NCI-H446 treated with DMSO at 0.1 percent for 48 hours (cell line): ENCODE data around the gene PPP1R36.
"Not testable (repeated sequence)": the region's sequence is repeated elsewhere in the genome, so short reads cannot be mapped to it uniquely, and the experiment has no call there.

Experiments
- DNase-seq: peaks from one replicate; lab custom pipeline; 2025; lab: John Stamatoyannopoulos, UW

Gene PPP1R36

DNA sequence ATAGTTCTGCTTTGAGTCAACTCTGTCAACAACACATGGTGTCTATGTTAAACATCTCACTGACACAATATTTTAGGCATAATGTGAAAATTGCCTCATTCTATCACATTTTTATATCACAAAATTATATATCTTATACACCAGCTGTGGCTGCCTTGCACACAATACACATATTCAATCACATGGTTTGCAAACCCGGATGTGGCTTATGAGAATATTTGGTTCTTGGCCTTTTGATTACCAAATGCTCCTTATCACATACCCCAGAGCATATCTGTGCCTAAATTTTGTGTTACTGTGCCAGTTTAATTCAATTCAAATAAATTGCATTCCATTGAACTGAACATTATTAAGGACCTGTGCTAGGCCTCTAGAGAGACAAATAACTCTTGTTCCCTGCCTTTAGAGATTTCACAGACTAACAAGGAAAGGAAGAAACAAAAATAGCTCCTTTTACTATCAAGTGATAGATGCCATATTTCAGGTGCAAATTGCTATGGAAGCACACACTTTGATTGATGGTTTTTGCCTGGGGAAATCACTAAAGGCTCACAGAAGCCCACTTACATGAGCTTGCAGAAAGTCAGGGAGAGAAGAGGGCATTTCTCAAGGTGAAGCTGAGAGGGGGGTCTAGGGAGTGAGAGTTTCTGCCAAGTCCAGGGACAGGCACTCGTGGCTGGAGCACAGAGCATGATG is 63.4 kb downstream of the PPP1R36 start:
- no peak for DNase-seq

GRCh38 chr14:64614166-64614565 is 64.4 kb downstream of the PPP1R36 start:
- no peak for DNase-seq

GRCh38 chr14:64614805-64615391 is 65.1 kb downstream of the PPP1R36 start:
- no peak for DNase-seq

DNA sequence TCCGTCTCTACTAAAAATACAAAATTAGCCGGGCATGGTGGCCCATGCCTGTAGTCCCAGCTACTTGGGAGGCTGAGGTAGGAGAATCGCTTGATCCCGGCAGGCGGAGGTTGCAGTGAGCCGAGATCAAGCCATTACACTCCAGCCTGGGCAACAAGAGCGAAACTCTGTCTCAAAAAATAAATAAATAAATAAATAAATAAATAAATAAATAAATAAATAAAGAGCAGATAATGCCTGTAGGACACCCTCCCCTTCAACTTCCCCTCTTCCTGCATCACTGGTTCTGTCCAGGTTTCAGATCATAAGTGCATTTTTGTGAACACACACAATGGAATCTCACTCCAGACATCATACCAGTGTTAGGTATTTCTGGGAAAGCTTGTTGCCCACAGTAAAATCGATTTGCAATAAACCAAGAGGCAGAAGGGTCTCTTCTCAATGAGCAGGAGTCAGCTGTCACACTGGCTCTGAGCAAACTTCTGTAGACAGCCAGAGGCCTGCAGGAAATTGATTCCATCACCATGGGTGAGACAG is 68.2 kb downstream of the PPP1R36 start:
- DNase-seq = not testable (repeated sequence)

- DNase-seq = no peak
Observed at GRCh38 chr14:64620910-64621309, 71.1 kb downstream of the PPP1R36 start.

GRCh38 chr14:64623554-64624165 is 73.9 kb downstream of the PPP1R36 start:
- DNase-seq = no peak

GRCh38 chr14:64625386-64626232 is 75.8 kb downstream of the PPP1R36 start:
- no peak for DNase-seq

- DNase-seq = no peak
Observed at GRCh38 chr14:64628940-64629408, 79.2 kb downstream of the PPP1R36 start.

DNA sequence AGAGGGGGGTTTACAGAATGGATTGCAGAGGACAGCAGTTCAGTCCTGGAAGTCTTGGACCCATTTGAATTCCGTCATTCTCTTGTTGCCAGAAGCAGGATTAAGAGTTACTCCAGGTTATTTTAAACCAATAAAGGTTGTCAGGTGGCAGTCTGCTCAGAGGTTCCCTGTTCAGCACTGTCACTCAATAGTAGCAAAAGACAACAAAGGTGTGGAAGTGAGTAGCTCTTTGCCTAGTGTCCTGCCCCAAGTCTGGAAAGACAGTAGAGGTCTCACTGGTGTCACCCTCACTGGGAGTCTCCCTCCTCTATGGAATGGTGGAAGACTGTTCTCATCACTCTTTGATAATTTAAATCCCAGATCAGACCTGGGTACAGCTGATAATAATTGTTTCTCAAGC is 81.0 kb downstream of the PPP1R36 start:
- no peak for DNase-seq

- not testable (repeated sequence) for DNase-seq
Observed at GRCh38 chr14:64631222-64631621, 81.5 kb downstream of the PPP1R36 start.

DNA sequence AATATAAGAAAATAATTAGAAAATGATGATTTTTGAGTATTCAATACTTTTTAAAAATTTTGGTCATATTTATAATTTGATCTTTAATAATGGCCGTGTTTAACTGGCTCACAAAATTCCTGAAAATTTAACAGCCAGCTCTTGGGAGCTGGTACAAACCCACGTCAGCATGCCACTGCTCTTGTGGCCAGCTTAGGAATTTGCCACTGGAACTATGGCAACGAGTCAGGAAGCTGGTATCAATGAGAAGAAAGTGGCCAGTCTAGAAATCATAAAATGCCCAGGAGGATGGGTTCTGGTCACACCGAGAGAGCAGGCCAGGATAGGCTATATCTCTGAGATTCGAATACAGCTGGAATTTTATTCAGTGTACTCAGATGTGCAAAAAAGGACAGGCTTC is 82.3 kb downstream of the PPP1R36 start:
- DNase-seq = no peak

GRCh38 chr14:64634558-64634957 is 84.8 kb downstream of the PPP1R36 start:
- no peak for DNase-seq

GRCh38 chr14:64636208-64636979 is 86.6 kb downstream of the PPP1R36 start:
- no peak for DNase-seq

GRCh38 chr14:64636980-64637429 is 87.2 kb downstream of the PPP1R36 start:
- DNase-seq = no peak

DNA sequence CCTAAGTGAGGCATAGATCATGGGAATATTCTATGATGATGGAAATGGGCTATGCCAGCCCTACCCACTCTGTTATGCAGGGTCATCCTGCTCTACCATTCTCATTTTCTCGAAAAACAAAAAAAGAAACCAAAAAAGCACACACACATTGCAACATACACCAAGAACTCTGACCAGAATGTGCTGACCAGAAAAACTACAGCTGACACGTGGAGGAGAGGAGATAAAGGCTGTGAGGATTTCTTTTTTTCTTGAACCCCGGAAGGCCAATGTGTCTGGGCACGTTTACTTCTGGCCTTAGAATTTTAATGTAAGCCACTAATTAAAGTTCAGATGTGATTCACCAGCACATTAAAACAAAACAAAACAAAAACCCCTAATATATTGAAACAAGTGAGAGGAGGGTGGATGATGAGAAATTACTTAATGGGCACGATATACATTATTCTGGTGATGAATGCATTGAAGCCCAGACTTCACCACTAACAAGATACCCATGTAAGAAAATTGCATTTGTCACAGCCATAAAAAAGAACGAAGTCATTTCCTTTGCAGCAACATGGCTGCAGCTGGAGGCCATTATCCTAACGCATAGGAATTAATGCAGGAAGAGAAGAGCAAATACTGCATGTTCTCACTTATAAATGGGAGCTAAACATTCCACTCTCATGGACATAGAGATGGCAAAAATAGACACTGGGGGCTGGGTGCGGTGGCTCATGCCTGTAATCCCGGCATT is 88.1 kb downstream of the PPP1R36 start:
- DNase-seq = no peak

DNA sequence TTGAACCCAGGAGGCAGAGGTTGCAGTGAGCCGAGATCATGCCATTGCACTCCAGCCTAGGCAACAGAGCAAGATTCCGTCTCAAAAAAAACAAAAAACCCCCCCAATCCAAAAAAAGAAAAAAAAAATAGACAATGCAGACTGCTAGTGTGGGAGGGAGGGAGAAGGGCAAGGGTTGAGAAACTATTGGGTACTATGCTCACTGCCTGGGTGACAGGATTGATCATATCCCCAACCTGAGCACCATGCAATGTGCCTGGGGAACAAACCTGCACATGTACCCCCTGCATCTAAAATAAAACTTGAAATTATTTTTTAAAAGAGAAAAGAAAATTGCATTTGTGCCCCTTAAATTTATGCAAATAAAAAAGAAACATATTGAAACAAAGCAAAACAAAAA is 88.9 kb downstream of the PPP1R36 start:
- DNase-seq = no peak
